ENCODE data around the gene GOLGA6L7. TPM values are rescaled to one million over a fixed set of nuclear protein-coding genes. Genes with fewer than 3 reads are reported as not detected.

Gene GOLGA6L7
- total and polyA plus RNA-seq, 2 of the 4 experiments (the other 2 are of a cell fraction), result not detected

- Histone ChIP-seq H2AK9ac (replicated peaks; ENCODE audit: low read depth, low read length, poor library complexity) (no peak overlapping the region), H3K4me3 (ENCODE audit: insufficient read depth, low read depth, low read length) (no peak overlapping the region), H3K27ac (ENCODE audit: insufficient read depth, low read length) (no peak overlapping the region), H3K4me1 (ENCODE audit: control insufficient read depth, insufficient read depth, low read length) (no peaks in the 10 kb centered on the region), H4K91ac (ENCODE audit: insufficient read depth, low read depth, low read length) (no peak overlapping the region), H4K20me1 (ENCODE audit: insufficient read depth, low read length) (no peaks in the 10 kb centered on the region), H3K23ac (ENCODE audit: low read depth, low read length) (no peak overlapping the region), H3K4me2 (ENCODE audit: low read depth, low read length) (no peak overlapping the region), H4K5ac (ENCODE audit: low read depth, low read length) (no peak overlapping the region), H3K27me3 (ENCODE audit: control insufficient read depth, insufficient read depth, low read length) (peaks cover 6% of the 10 kb centered on the region), H3K9ac (ENCODE audit: low read depth, low read length) (no peak overlapping the region), H2BK15ac (ENCODE audit: low read depth, low read length) (no peak overlapping the region), H2AFZ (replicated peaks; ENCODE audit: low read length, poor library complexity) (no peak overlapping the region), H3K14ac (replicated peaks; ENCODE audit: low read depth, low read length) (no peak overlapping the region), H3K56ac (ENCODE audit: extremely low read depth, insufficient read depth, low read length) (no peak overlapping the region), H3K9me3 (ENCODE audit: control insufficient read depth, insufficient read depth, low read length) (no peaks in the 10 kb centered on the region), H3K79me1 (ENCODE audit: low read depth in 1 of 2, low read length in 2 of 2) (no peaks in the 10 kb centered on the region), H3K4ac (ENCODE audit: low read depth, low read length) (no peak overlapping the region), H2BK20ac (ENCODE audit: low read depth, low read length) (no peak overlapping the region), H3K9me1 (ENCODE audit: insufficient read depth, low read length) (no peaks in the 10 kb centered on the region), H2AK5ac (ENCODE audit: low read depth, low read length) (no peak overlapping the region), H3K36me3 (ENCODE audit: control insufficient read depth, insufficient read depth, low read length) (no peaks in the 10 kb centered on the region), H4K8ac (ENCODE audit: low read depth in 2 of 2, low read length in 2 of 2) (no peak overlapping the region), H3K18ac (ENCODE audit: low read depth, low read length) (no peak overlapping the region), H2BK120ac (ENCODE audit: low read depth, low read length) (no peak overlapping the region), H2BK5ac (ENCODE audit: low read depth, low read length, poor library complexity, severe bottlenecking) (no peak overlapping the region)
- TF ChIP-seq CHD1 (IDR thresholded peaks at IDR 0.05; ENCODE audit: low read depth, low read length) (no peak), RAD21 (IDR thresholded peaks at IDR 0.05; ENCODE audit: low read length) (no peak), RFX5 (IDR thresholded peaks at IDR 0.05; ENCODE audit: low read depth, low read length) (no peak), ELK1 (IDR thresholded peaks at IDR 0.05; ENCODE audit: borderline replicate concordance, low read depth, low read length) (no peak), MAZ (IDR thresholded peaks at IDR 0.05; ENCODE audit: borderline replicate concordance, low read depth, low read length) (no peak), NFE2L2 (IDR thresholded peaks at IDR 0.05; ENCODE audit: low read depth, low read length) (no peak), CTCF (conservative IDR thresholded peaks at IDR 0.05; ENCODE audit: low read depth, low read length) (no peak), BHLHE40 (IDR thresholded peaks at IDR 0.05; ENCODE audit: low read depth, low read length) (no peak)
- no TSS peak for BruUV-seq (replicated peaks)
- DNase-seq (no peak), ATAC-seq (ENCODE audit: low read depth) (no peak)
- in situ Hi-C loops (cut with MboI; ENCODE audit: low sequenced_read_pairs), result no loop called here
- dilution Hi-C loops (cut with HindIII; ENCODE audit: low sequenced_read_pairs, unreplicated experiment), result no loop called here
- ChIA-PET POLR2A (ENCODE audit: unreplicated experiment) (no interaction called here), CTCF (interaction anchor here (1.6 kb wide), 1 partner anchor 11 kb away, joined by 4 read pairs; no protein-coding TSS in a partner anchor)
- WGBS, 2 experiments (ENCODE audit: extremely low coverage in 2 of 2, insufficient read length in 1 of 2), result 88% methylated on average over 7 of the region's 9 CpGs; no CpG with 5 or more reads in 1 of the 2 experiments
- intact Hi-C loops (cut with micrococcal nuclease), result no loop called here
These were observed 31.1 kb upstream of the GOLGA6L7 start for GRCh38 chr15:28879551-28879950.

Measured in IMR-90 (cell line).